AG10803 (cell line): ENCODE measurements around the gene DCTD.
"Not testable (repeated sequence)": the region's sequence is repeated elsewhere in the genome, so short reads cannot be mapped to it uniquely, and the experiment has no call there.

ENCODE experiments used
- DNase-seq: peaks from one replicate; pipeline ENCODE4 v3.0.0; 2010; ENCODE audit warnings: low read depth
- H3K4me3 ChIP-seq: 2 replicates; pipeline ENCODE4 v1.5.1; 2011; ENCODE audit warnings: mild to moderate bottlenecking, low read length, control low read depth
- TF ChIP-seq, protein P1 (sequence below): conservative IDR thresholded peaks from 2 replicates; pipeline ENCODE4 v1.5.1; 2011; ENCODE audit warnings: mild to moderate bottlenecking, low read length, control low read depth, inconsistent platforms

DCTD gene

DNA sequence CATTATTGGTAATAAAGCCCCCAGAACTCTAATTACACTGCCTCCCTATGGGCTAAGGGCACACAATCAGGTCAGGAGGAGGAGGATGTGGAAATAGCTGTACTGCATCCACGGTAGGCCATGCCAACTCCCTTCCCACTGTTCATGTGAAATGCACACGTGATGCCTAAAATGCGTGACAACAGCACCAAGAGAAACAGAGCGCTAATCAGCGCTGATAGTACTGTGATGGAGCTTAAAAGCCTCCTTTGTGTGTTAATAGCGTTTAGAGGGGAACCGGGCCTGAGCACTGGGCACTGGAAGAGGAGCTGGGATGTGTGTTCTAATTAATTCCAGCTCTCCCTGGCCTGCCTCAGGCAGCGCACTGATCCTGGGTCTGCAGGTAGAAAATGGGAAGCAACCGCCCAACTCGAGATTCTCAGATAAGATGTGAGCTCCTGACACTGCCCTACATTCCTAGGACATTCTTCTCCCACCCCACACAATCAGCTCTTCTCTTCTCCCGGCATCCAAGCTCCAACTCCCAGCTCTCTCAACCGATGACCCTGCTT is 12.9 kb downstream of the DCTD start:
- DNase-seq = no peak
- TF ChIP-seq, protein P1, sequence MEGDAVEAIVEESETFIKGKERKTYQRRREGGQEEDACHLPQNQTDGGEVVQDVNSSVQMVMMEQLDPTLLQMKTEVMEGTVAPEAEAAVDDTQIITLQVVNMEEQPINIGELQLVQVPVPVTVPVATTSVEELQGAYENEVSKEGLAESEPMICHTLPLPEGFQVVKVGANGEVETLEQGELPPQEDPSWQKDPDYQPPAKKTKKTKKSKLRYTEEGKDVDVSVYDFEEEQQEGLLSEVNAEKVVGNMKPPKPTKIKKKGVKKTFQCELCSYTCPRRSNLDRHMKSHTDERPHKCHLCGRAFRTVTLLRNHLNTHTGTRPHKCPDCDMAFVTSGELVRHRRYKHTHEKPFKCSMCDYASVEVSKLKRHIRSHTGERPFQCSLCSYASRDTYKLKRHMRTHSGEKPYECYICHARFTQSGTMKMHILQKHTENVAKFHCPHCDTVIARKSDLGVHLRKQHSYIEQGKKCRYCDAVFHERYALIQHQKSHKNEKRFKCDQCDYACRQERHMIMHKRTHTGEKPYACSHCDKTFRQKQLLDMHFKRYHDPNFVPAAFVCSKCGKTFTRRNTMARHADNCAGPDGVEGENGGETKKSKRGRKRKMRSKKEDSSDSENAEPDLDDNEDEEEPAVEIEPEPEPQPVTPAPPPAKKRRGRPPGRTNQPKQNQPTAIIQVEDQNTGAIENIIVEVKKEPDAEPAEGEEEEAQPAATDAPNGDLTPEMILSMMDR = no peak
- H3K4me3 ChIP-seq = no peak overlapping the region

DNA sequence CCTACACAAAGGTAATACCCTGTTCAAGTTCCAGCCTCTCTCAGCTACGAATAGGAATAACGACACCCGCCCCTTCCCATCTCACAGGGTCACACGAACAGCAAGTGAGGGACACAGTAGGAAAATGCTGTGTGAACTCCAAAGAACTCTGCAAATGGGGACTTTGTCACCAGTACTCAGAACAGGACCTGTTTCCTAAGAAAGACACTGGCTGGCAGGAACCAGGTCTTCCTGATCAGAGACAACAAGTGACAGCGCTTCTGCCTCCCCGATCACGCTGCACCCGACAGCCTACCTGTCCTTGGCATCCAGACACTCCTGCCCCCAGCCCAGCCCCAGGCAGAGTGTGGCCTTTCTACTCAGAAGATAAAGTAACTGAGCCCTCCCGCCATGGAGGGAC is 14.2 kb downstream of the DCTD start:
- TF ChIP-seq, protein P1 = no peak
- DNase-seq = no peak
- no peak overlapping the region for H3K4me3 ChIP-seq

DNA sequence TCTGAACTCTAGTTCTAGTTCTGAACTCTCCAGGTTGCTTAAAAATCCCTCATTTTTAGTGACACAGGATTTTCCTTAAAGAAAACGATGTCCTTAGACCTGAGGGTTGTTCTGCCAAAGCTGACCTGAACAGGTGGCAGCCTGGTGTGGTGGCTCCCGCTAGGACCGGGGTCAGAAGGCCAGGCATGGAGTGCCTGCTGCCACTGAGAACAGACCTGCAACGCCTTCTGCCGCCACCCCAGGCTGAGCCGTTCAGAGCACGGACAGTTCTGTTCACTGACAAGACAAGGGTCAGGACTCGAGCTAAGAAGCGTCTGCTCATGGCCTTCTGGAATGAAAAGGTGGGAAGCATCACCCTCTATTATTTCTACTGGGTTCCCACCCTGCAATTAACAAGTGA is 15.8 kb downstream of the DCTD start:
- H3K4me3 ChIP-seq = no peak overlapping the region
- DNase-seq = no peak
- TF ChIP-seq, protein P1 = no peak

DNA sequence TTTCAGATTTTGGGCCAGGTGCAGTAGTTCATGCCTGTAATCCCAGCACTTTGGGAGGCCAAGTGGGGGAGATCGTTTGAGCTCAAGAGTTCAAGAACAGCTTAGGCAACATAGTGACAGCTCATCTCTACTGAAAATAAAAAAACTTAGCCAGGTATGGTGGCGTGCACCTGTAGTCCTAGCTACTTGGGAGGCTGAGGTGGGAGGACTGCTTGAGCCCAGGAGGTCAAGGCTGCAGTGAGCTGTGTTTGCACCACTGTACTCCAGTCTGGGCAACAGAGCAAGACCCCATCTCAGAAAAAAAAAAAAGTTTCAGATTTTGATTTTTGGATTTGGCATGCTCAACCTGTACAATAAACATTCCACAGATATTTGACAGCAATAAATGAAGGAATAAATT is 17.2 kb downstream of the DCTD start:
- not testable (repeated sequence) for H3K4me3 ChIP-seq, DNase-seq

DNA sequence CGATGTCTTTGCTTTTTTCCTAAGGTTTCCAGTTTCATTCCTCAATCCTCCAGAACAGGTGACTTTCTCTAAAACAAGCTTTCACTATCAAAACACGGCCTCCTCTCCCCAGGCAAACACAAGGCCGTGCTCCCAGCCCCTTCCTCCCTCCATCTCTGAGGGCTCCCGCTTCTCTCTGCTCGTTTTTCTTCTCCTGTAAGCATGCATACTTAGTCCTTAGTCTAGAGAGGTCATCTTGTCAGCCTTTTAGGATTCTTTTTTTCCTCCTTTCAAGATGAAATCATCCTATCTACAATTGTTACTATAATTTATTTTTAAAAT is 18.7 kb downstream of the DCTD start:
- TF ChIP-seq, protein P1 = no peak
- no peak overlapping the region for H3K4me3 ChIP-seq
- DNase-seq = no peak

DNA sequence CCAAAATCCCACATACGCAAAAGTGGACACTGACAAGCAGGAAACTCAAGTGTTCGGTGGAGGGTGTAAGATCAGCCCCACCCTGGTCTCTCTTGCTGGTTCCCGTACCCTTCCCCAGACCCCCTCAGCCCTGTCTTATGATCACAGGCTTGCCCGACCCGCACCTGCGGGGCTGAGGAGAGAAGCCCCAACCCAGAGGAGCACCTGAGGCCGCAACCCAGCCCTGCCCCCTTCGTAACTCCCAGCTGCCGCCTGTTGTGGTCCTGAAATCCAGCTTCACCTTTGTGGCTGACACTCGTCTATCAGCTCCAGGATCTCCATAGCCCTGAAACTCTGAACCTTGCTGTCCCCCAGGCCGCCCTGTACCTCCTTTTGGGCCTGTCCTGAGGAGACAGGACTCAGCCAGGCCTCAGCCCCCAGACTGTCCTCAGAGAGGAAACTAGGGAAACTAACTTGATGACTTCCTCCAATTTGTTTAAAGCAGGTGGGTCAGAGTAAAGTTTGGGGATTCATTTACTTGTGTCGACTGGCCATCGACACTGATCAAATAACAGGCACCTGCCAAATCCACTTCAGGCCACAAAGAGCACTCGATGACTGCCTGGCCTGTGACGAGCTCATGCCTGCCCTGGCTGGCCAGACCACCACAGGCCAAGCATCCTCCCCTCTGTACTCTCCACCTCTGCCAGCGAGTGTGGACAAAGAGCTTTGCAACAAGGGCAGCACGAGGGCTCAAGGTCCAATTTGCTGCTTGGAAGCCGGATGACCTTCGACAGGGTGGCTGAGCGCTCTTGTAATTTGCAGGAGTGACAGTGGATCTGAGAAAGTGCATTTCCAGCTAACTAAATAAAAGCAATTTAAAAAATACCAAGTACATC is 19.3 kb downstream of the DCTD start:
- DNase-seq = no peak
- H3K4me3 ChIP-seq = no peak overlapping the region
- TF ChIP-seq, protein P1 = no peak

DNA sequence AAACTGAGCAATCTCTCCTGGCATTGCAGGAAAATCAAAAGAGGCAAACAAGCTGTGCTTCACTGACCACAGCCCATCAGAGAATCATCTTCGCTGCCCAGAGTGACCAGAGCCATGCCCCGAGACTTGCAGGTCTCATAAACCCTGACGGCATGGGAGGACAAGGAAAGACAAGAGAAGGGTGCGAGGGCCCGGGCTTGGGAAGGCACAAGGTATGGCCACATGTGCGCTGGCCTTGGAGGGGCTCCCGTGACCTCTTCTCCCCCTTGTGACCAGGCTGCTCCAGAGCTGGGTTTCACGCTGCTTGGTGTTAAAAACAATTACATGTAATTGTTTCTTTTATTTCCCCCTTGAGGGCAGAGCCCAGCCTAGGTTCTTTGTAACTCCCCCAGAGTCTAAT is 20.8 kb downstream of the DCTD start:
- TF ChIP-seq, protein P1 = no peak
- DNase-seq = no peak
- H3K4me3 ChIP-seq = no peak overlapping the region
